ENCODE measurements around the gene INPP5J. TPM values are rescaled to one million over a fixed set of nuclear protein-coding genes. Genes with fewer than 3 reads are reported as not detected.
A peak's percentile ranks its signal among the peaks of the same experiment; 100 is the strongest.

The INPP5J gene
- total RNA-seq, 3 donors from 2014 or later = 21.3 to 44.0 (median 24.1) TPM

GRCh38 chr22:31119026-31119717 lies 3.6 kb upstream of the INPP5J start:
- ATAC-seq = no peak
- intact Hi-C loops (cut with DNase I, micrococcal nuclease) = no loop called here

GRCh38 chr22:31120230-31120629 lies 2.5 kb upstream of the INPP5J start:
- ATAC-seq (no peak), DNase-seq (no peak)
- H3K9me3 ChIP-seq = no peaks in the 10 kb centered on the region
- intact Hi-C loops (cut with DNase I, micrococcal nuclease) = no loop called here
- H3K4me1 ChIP-seq (ENCODE audit: low read depth) = peaks cover 10% of the 10 kb centered on the region
- no peak overlapping the region for H3K4me3 ChIP-seq
- no peaks in the 10 kb centered on the region for H3K36me3 ChIP-seq (ENCODE audit: low read depth)
- no peak for TF ChIP-seq CTCF (IDR thresholded peaks at IDR 0.05)

More at GRCh38 chr22:31119026-31119717, 3.6 kb upstream of the INPP5J start:
- Histone ChIP-seq H3K9me3 (no peaks in the 10 kb centered on the region), H3K4me1 (ENCODE audit: low read depth) (peaks cover 10% of the 10 kb centered on the region), H3K4me3 (no peak overlapping the region), H3K36me3 (ENCODE audit: low read depth) (no peaks in the 10 kb centered on the region)
- DNase-seq = no peak
- no peak for TF ChIP-seq CTCF (IDR thresholded peaks at IDR 0.05)

GRCh38 chr22:31120642-31121041 lies 2.1 kb upstream of the INPP5J start:
- intact Hi-C loops (cut with DNase I, micrococcal nuclease) = no loop called here
- DNase-seq (no peak), ATAC-seq (no peak)
- Histone ChIP-seq H3K9me3 (no peaks in the 10 kb centered on the region), H3K4me3 (no peak overlapping the region), H3K4me1 (ENCODE audit: low read depth) (peaks cover 10% of the 10 kb centered on the region), H3K36me3 (ENCODE audit: low read depth) (no peaks in the 10 kb centered on the region)
- no peak for TF ChIP-seq CTCF (IDR thresholded peaks at IDR 0.05)

- intact Hi-C loops (cut with DNase I, micrococcal nuclease) = no loop called here
- no peaks in the 10 kb centered on the region for H3K9me3 ChIP-seq
- ATAC-seq (no peak), DNase-seq (no peak)
- H3K4me1 ChIP-seq (ENCODE audit: low read depth) = peaks cover 10% of the 10 kb centered on the region
- TF ChIP-seq CTCF (IDR thresholded peaks at IDR 0.05) = no peak
- H3K36me3 ChIP-seq (ENCODE audit: low read depth) = no peaks in the 10 kb centered on the region
- no peak overlapping the region for H3K4me3 ChIP-seq
Measured at GRCh38 chr22:31121403-31121802, 1.4 kb upstream of the INPP5J start.

- ATAC-seq (peak; percentile 60), DNase-seq (no peak)
- intact Hi-C loops (cut with DNase I, micrococcal nuclease) = no loop called here
- Histone ChIP-seq H3K9me3 (no peaks in the 10 kb centered on the region), H3K4me1 (ENCODE audit: low read depth) (peaks cover 10% of the 10 kb centered on the region), H3K4me3 (no peak overlapping the region), H3K36me3 (ENCODE audit: low read depth) (no peaks in the 10 kb centered on the region)
- TF ChIP-seq CTCF (IDR thresholded peaks at IDR 0.05) = no peak
Measured at GRCh38 chr22:31122196-31122531, 602 bp upstream of the INPP5J start.

- H3K36me3 ChIP-seq (ENCODE audit: low read depth) = no peaks in the 10 kb centered on the region
- intact Hi-C loops (cut with DNase I, micrococcal nuclease) = no loop called here
- ATAC-seq (no peak), DNase-seq (peak in 1 of 3 donors; percentile 27)
- H3K4me3 ChIP-seq = peak overlapping the region; percentile 25
- no peak for TF ChIP-seq CTCF (IDR thresholded peaks at IDR 0.05)
- H3K9me3 ChIP-seq = no peaks in the 10 kb centered on the region
- peaks cover 10% of the 10 kb centered on the region for H3K4me1 ChIP-seq (ENCODE audit: low read depth)
Measured at GRCh38 chr22:31123292-31123602, 481 bp downstream of the INPP5J start.

All from mucosa of descending colon (tissue), 3 donors.